Activated effector memory CD4-positive, alpha-beta T cell treated with Interleukin-2 at 50 U/mL for 16 hours (primary cell): Measurements from ENCODE around the gene RPS27.
"Not testable (repeated sequence)": the region's sequence is repeated elsewhere in the genome, so short reads cannot be mapped to it uniquely, and the experiment has no call there.

Experiments
- DNase-seq: peaks from one replicate; pipeline ENCODE4 v3.0.0-alpha.2; 2020

RPS27 gene

GRCh38 chr1:153987621-153988020 lies 2.9 kb upstream of the RPS27 start:
- DNase-seq: no peak

- no peak for DNase-seq
Observed at GRCh38 chr1:153991151-153991630, 629 bp downstream of the RPS27 start.

- no peak for DNase-seq
Observed at GRCh38 chr1:153991806-153992205, 1.2 kb downstream of the RPS27 start.

DNA sequence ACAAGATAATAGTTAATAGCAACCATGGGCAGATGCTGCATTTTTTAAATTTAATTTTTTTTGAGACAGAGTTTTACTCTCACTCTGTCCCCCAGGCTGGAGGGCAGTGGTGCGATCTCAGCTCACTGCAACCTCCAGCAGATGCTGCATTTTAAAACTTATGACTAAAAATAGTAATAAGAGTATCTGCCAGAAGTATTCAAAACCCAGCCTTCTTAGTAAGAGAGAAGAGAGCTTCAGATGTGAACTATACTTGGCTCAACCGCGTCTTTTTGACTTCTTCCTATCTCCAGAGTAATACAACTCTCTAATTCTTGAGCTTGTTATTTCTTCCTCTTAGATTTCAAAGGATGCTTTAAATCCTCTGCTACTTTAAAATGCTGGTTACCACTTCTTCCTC lies 4.6 kb downstream of the RPS27 start:
- DNase-seq: no peak

- no peak for DNase-seq
Observed at GRCh38 chr1:153995640-153996039, 5.1 kb downstream of the RPS27 start.

DNA sequence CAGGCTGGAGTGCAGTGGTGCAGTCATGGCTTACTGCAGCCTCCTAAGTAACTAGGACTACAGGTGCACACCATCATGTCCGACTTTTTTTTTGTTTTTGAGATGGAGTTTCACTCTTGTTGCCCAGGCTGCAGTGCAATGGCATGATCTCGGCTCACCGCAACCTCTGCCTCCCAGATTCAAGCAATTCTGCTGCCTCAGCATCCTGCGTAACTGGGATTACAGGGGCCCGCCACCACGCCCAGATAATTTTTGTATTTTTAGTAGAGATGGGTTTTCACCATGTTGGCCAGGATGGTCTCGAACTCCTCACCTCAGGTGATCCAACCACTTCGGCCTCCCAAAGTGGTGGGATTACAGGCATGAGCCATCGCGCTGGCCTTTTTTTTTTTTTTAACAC lies 6.3 kb downstream of the RPS27 start:
- not testable (repeated sequence) for DNase-seq

- no peak for DNase-seq
Observed at GRCh38 chr1:154000420-154000819, 9.9 kb downstream of the RPS27 start.

- no peak for DNase-seq
Observed at GRCh38 chr1:154006136-154006535, 15.6 kb downstream of the RPS27 start.

DNA sequence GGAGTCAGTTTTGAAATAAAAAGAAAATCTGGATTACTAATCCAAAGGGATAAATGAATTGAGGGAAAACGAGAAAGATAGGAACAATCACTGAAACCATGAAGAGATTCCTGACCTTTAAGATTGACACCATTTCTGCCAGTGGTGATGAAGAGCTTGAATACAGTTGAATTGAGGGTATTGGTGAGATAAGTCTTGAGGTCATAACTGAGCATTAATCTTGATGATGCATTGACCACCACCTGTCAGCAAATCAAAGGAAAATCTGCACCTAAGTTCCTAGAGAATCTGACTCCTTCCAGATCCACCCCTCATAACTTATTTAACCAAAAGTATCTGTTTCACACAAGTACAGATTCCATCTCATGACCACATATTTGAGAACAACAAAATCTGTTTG lies 21.6 kb downstream of the RPS27 start:
- DNase-seq: no peak

DNA sequence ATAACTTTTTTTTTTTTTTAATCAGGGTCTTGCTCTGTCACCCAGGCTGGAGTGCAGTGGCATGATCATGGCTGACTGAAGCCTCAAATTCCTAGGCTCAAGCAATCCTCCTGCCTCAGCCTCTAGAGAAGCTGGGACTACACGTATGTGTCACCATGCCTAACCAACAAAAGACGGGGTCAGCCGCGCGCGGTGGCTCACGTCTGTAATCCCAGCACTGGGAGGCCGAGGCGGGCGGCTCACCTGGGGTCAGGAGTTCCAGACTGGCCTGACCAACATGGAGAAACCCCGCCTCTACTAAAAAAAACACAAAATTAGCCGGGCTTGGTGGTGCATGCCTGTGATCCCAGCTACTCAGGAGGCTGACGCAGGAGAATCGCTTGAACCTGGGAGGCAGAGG lies 22.0 kb downstream of the RPS27 start:
- DNase-seq: not testable (repeated sequence)

GRCh38 chr1:154014154-154014907 lies 23.8 kb downstream of the RPS27 start:
- DNase-seq: no peak

DNA sequence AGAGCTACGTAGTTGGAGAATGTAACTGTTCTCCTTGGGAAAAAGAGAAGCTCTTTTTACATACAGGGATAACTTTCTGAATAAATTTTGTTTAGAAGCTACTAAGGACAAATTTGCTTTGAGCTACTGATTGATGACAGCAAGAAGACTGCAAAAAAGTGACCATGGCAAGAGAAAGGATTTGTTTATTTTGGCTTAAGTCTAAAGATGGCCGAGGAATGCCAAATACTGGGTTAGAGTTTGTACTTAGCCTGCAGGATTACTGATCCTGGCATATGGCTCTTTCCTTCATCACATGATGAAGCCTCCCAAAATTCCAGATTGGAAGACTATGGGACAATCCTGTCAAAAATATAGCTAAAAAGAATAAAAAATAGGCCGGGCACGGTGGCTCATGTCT lies 28.7 kb downstream of the RPS27 start:
- DNase-seq: no peak

DNA sequence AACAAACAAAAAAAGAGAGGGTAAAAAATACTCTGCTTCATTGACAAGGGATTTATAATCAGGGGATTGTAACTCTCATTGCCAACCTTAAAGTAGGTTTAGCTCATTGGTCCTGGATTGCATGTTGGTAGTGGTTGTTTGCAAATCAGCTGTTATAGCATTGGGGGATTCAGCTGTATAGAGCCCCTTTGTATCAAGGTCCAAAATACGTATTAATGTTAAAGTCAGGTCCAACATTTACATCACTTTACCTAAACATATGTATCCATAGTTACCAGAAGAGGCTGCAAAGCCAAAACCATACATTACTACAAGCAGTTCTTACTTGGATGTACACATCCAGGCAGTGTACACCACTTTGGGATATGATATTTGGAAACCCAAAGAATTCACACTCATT lies 29.4 kb downstream of the RPS27 start:
- DNase-seq: no peak

DNA sequence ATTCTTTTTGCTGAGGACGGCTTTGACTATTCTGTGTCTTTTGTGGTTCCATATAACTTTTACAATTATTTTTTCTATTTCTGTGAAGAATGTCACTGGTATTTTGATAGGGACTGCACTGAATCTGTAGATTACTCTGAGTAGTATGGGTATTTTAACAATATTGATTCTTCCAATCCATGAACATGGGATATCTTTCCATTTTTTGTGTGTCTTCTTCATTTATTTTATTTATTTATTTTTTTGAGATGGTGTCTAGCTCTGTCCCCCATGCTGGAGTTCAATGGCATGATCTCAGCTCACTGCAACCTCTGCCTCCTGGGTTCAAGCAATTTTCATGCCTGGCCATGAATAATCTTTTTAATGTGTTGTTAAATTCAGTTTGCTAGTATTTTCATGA lies 43.1 kb downstream of the RPS27 start:
- not testable (repeated sequence) for DNase-seq
